Activated CD8-positive, alpha-beta memory T cell treated with anti-CD3 and anti-CD28 coated beads for 48 hours (primary cell): ENCODE measurements around the gene RAD51C.
"Not testable (repeated sequence)": the region's sequence is repeated elsewhere in the genome, so short reads cannot be mapped to it uniquely, and the experiment has no call there.

Experiments used
- DNase-seq, 3 experiments: peaks; one replicate each; pipeline ENCODE4 v3.0.0-alpha.2; 2020; ENCODE audit warnings: low read depth in 2 of 3, low spot score in 2 of 3

Gene RAD51C

GRCh38 chr17:58692239-58693055, at the start of gene RAD51C:
TSS of gene RAD51C (plus strand) at chr17:58692602. CDS start at chr17:58692644, 42 bp downstream.
- DNase-seq = peak; percentile 55 to 81 (median 72)

DNA sequence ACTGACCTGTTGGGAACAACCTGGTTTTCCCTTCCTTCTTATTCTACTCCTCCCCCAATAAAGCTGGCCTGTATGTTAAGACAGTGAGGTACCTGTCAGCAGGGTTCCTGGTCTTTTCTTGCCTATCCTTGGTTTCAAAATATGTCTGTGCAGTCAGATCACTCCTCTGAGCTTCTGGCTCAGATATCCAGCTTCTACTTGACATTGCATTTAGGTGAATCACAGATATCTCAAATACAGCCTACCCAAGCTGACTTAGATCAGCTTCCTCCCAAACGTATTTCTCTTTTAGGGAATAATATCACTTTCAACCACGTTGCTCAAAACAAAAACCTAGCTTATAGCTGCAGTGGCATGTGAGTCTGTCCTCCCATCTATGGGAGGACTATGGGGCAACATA, 49.3 kb upstream of the RAD51C start:
- DNase-seq = no peak

DNA sequence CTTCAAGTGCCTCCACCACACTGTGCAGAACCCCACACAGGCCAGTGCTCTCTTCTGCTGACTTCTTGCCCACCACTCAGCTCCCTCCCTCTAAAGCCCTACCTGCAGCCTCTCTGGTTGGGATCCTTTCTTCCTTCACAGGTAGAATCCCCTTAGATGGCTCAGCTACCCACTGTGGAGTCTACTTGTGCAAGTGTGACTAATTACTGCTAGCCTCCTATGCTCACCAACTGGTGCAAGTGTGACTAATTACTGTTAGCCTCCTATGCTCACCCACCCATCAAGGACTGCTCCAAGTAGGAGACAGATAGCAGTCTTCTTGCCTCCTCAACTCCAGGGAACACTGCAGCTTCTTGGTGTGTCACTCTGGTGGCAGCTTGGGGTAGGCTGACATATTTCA, 44.2 kb upstream of the RAD51C start:
- DNase-seq = no peak

GRCh38 chr17:58657962-58658803, 34.2 kb upstream of the RAD51C start:
- not testable (repeated sequence) for DNase-seq

DNA sequence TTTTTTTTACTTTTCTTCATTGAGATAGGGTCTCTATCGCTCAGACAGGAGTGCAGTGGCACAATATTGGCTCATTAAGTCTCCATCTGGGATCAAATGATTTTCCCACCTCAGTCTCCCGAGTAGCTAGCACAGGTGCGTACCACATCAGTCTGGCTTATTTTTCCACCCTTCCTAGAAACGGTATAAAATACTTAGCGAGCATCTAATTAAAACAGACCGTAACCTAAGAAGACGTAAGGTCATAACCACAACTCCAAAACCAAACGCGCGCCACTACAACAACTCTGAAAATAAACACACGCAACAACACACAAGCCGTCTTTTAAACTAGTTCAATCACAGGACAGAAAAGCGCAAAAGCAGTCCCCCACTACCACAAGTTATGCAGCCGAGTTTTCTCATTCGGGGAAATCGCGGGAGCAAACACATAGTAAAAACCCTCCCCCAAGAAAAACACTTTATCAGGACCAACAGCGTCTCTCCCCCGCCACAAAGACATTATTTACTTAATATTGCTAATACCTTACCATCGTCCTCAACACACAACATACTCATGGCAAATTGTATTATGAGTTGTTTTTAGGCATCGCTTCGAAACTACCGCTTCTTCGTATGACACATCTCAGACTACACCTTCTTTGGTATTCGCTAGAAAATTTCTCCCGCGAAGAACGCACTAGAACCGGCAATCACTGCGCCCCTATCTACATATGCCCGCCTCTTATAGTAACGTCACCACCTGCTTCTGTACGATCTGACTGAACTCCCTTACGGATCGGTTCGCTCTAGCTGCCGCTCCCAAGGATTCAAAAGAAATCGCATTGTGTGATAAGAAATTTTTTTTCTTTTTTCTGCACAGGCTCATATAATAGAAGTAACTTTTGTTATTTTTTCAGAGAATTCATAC, 33.3 kb upstream of the RAD51C start:
- peak; percentile 47 to 88 (median 49) for DNase-seq

GRCh38 chr17:58659714-58660084, 32.7 kb upstream of the RAD51C start:
- DNase-seq = not testable (repeated sequence)

DNA sequence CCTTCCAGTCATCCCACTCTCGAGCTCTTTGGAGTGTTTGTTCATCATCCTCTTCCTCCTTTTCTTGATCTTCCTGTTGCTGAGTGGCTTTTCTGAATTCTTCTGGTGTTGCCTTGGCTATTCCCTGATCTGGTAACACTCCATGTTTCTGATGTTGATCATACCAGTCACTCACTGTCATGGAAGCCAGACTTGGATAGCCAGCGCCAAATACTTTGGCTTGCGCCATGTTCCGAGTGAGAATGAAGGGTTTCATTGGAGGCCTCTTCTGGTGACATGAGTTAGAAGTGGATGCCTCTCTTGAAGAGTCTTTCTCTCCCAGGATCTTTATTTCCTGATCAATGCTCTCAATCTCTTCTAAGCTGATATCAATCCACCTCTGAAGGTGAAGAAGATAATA, 31.8 kb upstream of the RAD51C start:
- DNase-seq = no peak

DNA sequence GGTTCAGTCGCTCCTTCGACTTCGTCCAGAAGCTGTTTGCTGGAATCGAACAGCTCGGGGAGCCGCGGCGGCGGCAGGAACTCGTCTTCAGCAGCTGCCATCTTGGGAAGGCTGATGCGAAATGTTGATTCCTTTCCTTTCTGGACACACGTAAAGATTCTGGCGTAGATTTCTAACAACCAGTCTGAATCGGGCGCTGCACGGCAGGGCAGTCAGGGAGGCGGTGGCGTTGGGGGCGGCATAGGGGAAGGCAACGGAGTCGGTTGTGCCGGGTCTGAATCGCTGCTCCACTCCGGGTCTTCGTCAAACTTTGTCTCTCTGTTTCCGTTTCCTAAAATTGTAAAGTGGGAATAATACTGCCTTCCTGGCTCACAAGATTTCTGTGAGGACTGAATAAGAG, 30.9 kb upstream of the RAD51C start:
- DNase-seq = no peak

DNA sequence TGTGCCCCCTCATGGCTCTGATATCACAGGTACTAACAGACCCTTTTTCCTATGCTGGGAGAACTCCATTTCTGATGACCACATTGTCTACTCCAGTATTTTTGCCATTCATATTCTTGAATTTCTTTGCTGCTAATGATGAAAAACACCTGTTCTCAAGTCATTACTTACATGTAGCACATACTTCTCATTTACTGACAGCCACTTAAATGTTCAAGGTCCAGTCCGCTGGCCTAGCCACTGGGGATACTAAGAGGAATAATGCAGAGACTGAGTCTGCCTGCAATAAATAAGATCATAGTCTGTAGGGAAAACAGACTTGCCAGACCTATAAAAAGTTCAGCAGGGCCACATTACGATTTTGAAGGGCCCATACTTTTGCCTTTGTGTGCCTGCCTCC, 28.1 kb upstream of the RAD51C start:
- no peak for DNase-seq

DNA sequence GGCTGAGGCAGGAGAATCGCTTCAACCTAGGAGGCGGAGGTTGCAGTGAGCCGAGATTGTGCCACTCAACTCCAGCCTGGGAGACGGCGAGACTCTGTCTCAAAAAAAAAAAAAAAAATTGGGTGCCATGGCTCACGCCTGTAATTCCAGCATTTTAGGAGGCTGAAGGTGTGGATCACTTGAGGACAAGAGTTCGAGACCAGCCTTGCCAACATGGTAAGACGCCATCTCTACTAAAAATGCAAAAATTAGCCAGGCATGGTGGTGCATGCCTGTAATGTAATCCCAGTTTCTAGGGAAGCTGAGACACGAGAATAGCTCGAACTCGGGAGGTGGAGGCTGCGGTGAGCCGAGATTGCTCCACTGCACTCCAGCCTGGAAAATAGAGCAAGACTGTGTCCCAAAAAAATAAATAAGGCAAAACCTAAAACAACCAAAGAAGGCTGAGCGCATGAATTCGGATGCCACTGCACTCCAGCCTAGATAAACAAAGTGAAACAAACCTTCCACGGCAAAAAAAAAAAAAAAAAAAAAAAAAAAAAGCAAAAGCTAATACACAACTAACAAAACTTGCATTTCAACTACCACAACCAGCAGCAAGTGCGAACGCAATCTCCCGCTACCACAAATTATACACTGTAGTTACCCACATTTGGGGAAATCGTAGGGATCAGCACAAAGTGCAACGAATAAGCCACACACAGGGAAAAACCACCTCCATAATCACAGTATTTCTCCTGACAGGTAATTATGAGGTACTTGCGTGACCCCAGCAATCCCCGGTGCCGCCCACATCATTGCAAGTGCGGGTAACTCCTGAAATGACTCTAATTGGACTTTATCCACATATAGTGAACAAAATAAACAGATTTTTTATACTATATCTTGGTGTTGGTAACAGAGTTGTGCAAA, 26.2 kb upstream of the RAD51C start:
- DNase-seq = no peak

GRCh38 chr17:58666858-58667267, 25.5 kb upstream of the RAD51C start:
- DNase-seq = no peak

DNA sequence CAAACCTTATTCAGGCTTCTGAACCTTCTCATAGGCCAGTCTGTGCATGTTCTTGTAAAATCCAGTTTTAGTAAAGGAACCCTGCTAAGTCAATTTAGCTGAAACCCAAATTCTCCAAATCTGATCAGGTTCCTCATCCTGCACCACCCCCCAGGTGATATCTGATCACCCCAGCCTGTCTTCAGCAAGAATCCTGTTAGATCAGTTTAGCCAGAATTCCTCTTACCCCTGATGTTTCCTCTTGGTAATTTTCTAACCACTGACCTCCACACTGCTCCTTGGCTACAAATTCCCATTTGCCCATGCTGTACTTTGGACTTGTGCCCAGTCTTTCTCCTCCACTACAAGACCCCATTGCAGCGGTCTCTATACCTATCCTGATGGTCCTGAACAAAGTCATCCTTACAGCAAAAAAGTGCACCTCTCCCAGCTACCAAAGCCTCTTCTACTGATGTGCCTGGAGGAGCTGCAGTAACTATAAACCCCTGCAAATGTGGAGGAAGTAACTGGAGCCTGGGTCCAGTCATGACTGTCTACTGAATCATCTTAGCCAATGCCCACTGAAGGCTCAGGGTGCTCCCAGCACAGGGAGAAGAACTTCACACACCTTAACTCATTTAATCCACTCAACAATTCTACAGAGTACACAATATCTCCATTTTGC, 24.3 kb upstream of the RAD51C start:
- no peak for DNase-seq

- no peak for DNase-seq
Measured at GRCh38 chr17:58668598-58668935, 23.8 kb upstream of the RAD51C start.

GRCh38 chr17:58669853-58670252, 22.5 kb upstream of the RAD51C start:
- DNase-seq = no peak

GRCh38 chr17:58671969-58672368, 20.4 kb upstream of the RAD51C start:
- DNase-seq = no peak

DNA sequence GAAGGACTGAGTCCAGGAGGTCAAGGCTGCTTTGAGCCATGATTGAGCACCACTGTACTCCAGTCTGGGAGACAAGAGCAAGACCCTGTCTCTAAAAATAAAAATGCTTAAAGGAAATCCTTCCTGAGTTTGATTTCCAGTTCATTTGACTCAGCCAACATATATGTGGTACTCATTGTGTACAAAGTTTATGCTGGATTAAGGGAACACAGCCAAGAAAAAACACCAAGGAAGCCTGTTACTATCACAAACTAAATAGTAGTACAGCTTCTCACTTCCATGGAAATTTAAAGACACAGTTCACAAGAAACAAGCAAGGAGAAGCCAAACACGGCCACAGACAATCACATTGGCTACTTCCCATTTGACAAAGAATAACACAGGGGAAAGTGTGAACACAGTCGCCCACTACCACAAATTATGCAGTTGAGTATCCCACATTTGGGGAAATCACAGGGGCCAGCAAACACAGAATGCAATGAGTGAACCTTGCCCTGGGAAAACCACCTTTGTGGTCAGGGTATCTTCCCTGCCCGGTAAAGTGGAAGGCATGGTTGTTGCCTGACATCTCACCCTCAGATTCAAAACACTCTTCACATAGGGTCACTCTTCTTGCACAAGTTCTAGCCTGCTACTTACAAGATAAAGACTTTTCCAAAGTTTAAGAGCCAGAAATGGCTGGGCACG, 15.1 kb upstream of the RAD51C start:
- no peak for DNase-seq

GRCh38 chr17:58678287-58678686, 14.1 kb upstream of the RAD51C start:
- DNase-seq = not testable (repeated sequence)

DNA sequence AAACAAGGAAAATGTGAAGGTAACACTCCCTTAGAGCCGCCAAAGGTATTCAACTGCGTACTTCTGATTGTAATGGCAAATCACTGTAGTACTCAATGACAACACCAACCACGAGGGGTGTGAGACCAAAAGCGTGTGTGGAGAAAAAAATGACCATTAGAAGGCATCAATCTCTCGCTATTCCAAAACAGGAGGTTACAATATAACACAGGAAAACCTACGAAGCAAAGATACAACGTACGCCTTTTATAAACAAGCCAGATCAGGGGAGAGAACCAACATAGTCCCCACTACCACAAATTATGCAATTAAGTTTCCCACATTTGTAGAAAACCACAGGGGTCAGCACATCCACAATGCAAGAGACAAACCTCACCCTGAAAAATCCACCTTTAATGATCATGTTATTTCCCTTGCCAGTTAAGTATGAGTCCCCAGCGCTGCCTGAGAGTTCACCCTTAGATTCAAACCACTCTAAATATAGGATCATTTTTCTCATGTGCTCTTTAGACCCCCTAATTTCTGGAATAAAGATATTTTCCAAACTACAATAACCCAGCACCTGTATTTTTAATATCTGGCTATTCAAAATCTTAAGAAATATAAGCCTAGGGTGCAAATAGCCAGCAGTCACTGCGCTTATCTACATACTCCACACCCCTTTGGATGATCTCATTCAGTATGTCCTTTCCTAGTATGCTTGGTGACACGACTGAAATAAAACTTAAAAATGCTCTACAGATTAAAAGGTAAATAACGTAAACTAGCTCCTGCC, 13.0 kb upstream of the RAD51C start:
- DNase-seq = no peak

DNA sequence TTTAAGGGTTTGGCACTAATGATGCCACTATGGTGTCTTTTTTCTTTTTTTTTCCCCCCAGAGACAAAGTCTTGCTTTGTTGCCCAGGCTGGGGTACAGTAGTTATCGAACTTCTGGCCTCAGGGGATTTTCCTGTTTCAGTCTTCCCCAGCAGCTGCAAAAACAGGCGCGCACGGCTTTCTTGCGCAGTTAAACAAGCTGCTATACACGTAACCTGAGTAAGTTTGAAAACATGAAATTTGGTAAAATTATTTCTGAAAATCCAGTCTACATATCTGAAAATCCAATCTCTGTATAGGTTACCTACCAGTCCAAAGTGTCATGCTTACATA, 12.4 kb upstream of the RAD51C start:
- DNase-seq = no peak
